ENCODE data around the gene ABCC3.

The ABCC3 gene

GRCh38 chr17:50645748-50646682 lies 11.3 kb downstream of the ABCC3 start:
- Histone ChIP-seq H3K9me2 (replicated peaks; ENCODE audit: control insufficient read depth, low read length) (no peaks in the 10 kb centered on the region), H3K27me3 (ENCODE audit: control insufficient read depth, low read length) (peaks cover 8% of the 10 kb centered on the region; the same call in 1 of the 2 replicates), H3K27ac (ENCODE audit: low read depth, low read length) (no peak overlapping the region), H3K9me3 (ENCODE audit: control insufficient read depth, insufficient read depth, low read length) (no peaks in the 10 kb centered on the region), H3K4me2 (ENCODE audit: low read length) (no peak overlapping the region), H3K4me1 (ENCODE audit: control insufficient read depth, low read length) (peaks cover 3% of the 10 kb centered on the region; the same call in 1 of the 2 replicates), H3K36me3 (ENCODE audit: control insufficient read depth, low read length) (no peaks in the 10 kb centered on the region), H3F3A (ENCODE audit: control insufficient read depth, insufficient read depth) (no peaks in the 10 kb centered on the region), H4K20me1 (ENCODE audit: control insufficient read depth, insufficient read depth, low read depth, low read length) (no peaks in the 10 kb centered on the region), H3K79me2 (ENCODE audit: control insufficient read depth, low read length) (no peaks in the 10 kb centered on the region), H3K4me3 (ENCODE audit: low read length) (no peak overlapping the region)
- TF ChIP-seq, protein P1, sequence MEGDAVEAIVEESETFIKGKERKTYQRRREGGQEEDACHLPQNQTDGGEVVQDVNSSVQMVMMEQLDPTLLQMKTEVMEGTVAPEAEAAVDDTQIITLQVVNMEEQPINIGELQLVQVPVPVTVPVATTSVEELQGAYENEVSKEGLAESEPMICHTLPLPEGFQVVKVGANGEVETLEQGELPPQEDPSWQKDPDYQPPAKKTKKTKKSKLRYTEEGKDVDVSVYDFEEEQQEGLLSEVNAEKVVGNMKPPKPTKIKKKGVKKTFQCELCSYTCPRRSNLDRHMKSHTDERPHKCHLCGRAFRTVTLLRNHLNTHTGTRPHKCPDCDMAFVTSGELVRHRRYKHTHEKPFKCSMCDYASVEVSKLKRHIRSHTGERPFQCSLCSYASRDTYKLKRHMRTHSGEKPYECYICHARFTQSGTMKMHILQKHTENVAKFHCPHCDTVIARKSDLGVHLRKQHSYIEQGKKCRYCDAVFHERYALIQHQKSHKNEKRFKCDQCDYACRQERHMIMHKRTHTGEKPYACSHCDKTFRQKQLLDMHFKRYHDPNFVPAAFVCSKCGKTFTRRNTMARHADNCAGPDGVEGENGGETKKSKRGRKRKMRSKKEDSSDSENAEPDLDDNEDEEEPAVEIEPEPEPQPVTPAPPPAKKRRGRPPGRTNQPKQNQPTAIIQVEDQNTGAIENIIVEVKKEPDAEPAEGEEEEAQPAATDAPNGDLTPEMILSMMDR (IDR thresholded peaks at IDR 0.05; ENCODE audit: low read depth, low read length, poor library complexity, severe bottlenecking), result no peak
- no peak for TF ChIP-seq EZH2phosphoT487 (IDR thresholded peaks at IDR 0.05; ENCODE audit: borderline replicate concordance, low read length)

GRCh38 chr17:50647187-50647586 lies 12.5 kb downstream of the ABCC3 start:
- H3K79me2 ChIP-seq (ENCODE audit: control insufficient read depth, low read length), result no peaks in the 10 kb centered on the region
- H3K27me3 ChIP-seq (ENCODE audit: control insufficient read depth, low read length), result peaks cover 13% of the 10 kb centered on the region; the same call in 1 of the 2 replicates
- H4K20me1 ChIP-seq (ENCODE audit: control insufficient read depth, insufficient read depth, low read depth, low read length), result no peaks in the 10 kb centered on the region
- no peaks in the 10 kb centered on the region for H3K9me3 ChIP-seq (ENCODE audit: control insufficient read depth, insufficient read depth, low read length)
- H3K4me1 ChIP-seq (ENCODE audit: control insufficient read depth, low read length), result peaks cover 3% of the 10 kb centered on the region; the same call in 1 of the 2 replicates
- H3K27ac ChIP-seq (ENCODE audit: low read depth, low read length), result no peak overlapping the region
- H3F3A ChIP-seq (ENCODE audit: control insufficient read depth, insufficient read depth), result no peaks in the 10 kb centered on the region
- H3K9me2 ChIP-seq (replicated peaks; ENCODE audit: control insufficient read depth, low read length), result no peaks in the 10 kb centered on the region
- TF ChIP-seq EZH2phosphoT487 (IDR thresholded peaks at IDR 0.05; ENCODE audit: borderline replicate concordance, low read length), result no peak
- TF ChIP-seq, protein P1 (IDR thresholded peaks at IDR 0.05; ENCODE audit: low read depth, low read length, poor library complexity, severe bottlenecking), result no peak
- H3K36me3 ChIP-seq (ENCODE audit: control insufficient read depth, low read length), result no peaks in the 10 kb centered on the region
- H3K4me3 ChIP-seq (ENCODE audit: low read length), result no peak overlapping the region
- H3K4me2 ChIP-seq (ENCODE audit: low read length), result no peak overlapping the region

DNA sequence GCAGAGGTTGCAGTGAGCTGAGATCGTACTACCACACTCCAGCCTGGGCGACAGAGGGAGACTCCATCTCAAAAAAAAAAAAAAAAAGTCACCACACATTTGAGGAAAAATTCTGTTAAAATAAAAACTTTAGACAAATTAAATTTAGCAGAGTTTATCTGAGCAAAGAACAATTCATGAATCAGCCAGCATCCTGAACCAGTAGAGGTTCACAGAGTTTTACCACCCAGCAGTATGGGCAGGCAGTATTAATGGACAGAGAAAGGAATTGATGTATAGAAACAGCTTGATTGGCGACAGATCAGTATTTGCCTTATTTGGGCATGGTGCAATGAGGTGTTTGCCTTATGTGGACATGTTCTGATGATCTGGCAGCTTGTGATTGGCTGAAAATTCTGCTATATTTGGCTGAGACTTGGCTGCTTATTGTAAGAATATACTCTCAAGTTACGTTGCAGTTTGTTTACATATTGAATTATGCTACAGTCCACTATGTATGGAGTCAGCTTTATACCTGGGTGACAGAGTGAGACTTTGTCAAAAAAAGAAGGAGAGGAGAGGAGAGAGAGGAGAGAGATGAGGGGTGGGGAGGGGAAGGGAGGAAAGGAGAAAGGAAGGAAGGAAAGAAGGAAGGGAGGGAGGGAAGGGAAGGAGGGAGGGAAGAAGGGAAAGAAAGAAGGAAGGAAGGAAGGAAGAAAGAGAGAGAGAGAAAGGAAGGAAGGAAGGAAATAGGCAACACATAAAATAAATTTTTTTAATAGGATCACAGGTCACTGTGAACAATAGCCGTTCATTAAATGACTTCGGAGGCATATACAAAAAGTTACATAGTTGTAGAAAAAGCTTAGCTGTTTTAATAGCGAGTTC lies 14.6 kb downstream of the ABCC3 start:
- no peak for TF ChIP-seq EZH2phosphoT487 (IDR thresholded peaks at IDR 0.05; ENCODE audit: borderline replicate concordance, low read length)
- TF ChIP-seq, protein P1 (IDR thresholded peaks at IDR 0.05; ENCODE audit: low read depth, low read length, poor library complexity, severe bottlenecking), result no peak
- peaks cover 5% of the 10 kb centered on the region for H3K9me3 ChIP-seq (ENCODE audit: control insufficient read depth, insufficient read depth, low read length)
- H3K27ac ChIP-seq (ENCODE audit: low read depth, low read length), result no peak overlapping the region
- H4K20me1 ChIP-seq (ENCODE audit: control insufficient read depth, insufficient read depth, low read depth, low read length), result no peaks in the 10 kb centered on the region
- H3K36me3 ChIP-seq (ENCODE audit: control insufficient read depth, low read length), result no peaks in the 10 kb centered on the region
- H3K79me2 ChIP-seq (ENCODE audit: control insufficient read depth, low read length), result no peaks in the 10 kb centered on the region
- no peaks in the 10 kb centered on the region for H3K9me2 ChIP-seq (replicated peaks; ENCODE audit: control insufficient read depth, low read length)
- peaks cover 17% of the 10 kb centered on the region for H3K27me3 ChIP-seq (ENCODE audit: control insufficient read depth, low read length)
- H3K4me3 ChIP-seq (ENCODE audit: low read length), result no peak overlapping the region
- H3F3A ChIP-seq (ENCODE audit: control insufficient read depth, insufficient read depth), result no peaks in the 10 kb centered on the region
- no peak overlapping the region for H3K4me2 ChIP-seq (ENCODE audit: low read length)
- H3K4me1 ChIP-seq (ENCODE audit: control insufficient read depth, low read length), result peaks cover 3% of the 10 kb centered on the region; the same call in 1 of the 2 replicates

All from DOHH2 (cell line).